ENCODE data around the gene EIF1. TPM values are rescaled to one million over a fixed set of nuclear protein-coding genes. Genes with fewer than 3 reads are reported as not detected.

EIF1 gene
- polyA plus RNA-seq, 1 donor from 2014 or later = 257 TPM

- Histone ChIP-seq H3K4me2 (ENCODE audit: low read length) (no peak overlapping the region), H2AFZ (ENCODE audit: low read depth, low read length) (peak overlapping the region; percentile 14), H3K27me3 (ENCODE audit: insufficient read depth, low read depth, low read length) (no peaks in the 10 kb centered on the region), H3F3A (ENCODE audit: insufficient read depth, low read length, poor library complexity, severe bottlenecking) (peaks cover 5% of the 10 kb centered on the region), H3K4me3 (ENCODE audit: low read length) (no peak overlapping the region), H3K36me3 (ENCODE audit: insufficient read depth, low read length) (no peaks in the 10 kb centered on the region), H3K27ac (ENCODE audit: low read length) (peak overlapping the region; percentile 24), H3K79me2 (replicated peaks; ENCODE audit: insufficient read depth, low read length) (no peaks in the 10 kb centered on the region), H3K9me3 (ENCODE audit: low read length) (no peaks in the 10 kb centered on the region), H3K9ac (ENCODE audit: low read length) (peak overlapping the region; percentile 36), H3K9me2 (ENCODE audit: insufficient read depth, low read length) (no peaks in the 10 kb centered on the region), H4K20me1 (ENCODE audit: insufficient read depth) (no peaks in the 10 kb centered on the region)
- TF ChIP-seq EZH2 (IDR thresholded peaks at IDR 0.05; ENCODE audit: borderline replicate concordance, insufficient read depth, low read length, poor library complexity, severe bottlenecking) = no peak
- TF ChIP-seq RAD21 (conservative IDR thresholded peaks at IDR 0.05) = no peak
- no peak for TF ChIP-seq REST (IDR thresholded peaks at IDR 0.05; ENCODE audit: borderline replicate concordance)
- TF ChIP-seq SMC3 (conservative IDR thresholded peaks at IDR 0.05; ENCODE audit: poor library complexity) = no peak
- no peak for TF ChIP-seq POLR2AphosphoS5 (IDR thresholded peaks at IDR 0.05)
- no peak for TF ChIP-seq EP300 (conservative IDR thresholded peaks at IDR 0.05; ENCODE audit: poor library complexity, severe bottlenecking)
- no peak for TF ChIP-seq CTCF (IDR thresholded peaks at IDR 0.05; ENCODE audit: poor library complexity, severe bottlenecking)
- TF ChIP-seq TAF1 (IDR thresholded peaks at IDR 0.05; ENCODE audit: low read depth) = no peak
- no peak for TF ChIP-seq MXI1 (conservative IDR thresholded peaks at IDR 0.05; ENCODE audit: poor library complexity, severe bottlenecking)
Observed at GRCh38 chr17:41680426-41681040, 8.2 kb upstream of the EIF1 start.

- Histone ChIP-seq H3K9ac (ENCODE audit: low read length) (no peak overlapping the region), H3K27ac (ENCODE audit: low read length) (peak overlapping the region; percentile 100), H3K27me3 (ENCODE audit: insufficient read depth, low read depth, low read length) (no peaks in the 10 kb centered on the region), H3K4me3 (ENCODE audit: low read length) (no peak overlapping the region), H3F3A (ENCODE audit: insufficient read depth, low read length, poor library complexity, severe bottlenecking) (peaks cover 5% of the 10 kb centered on the region), H4K20me1 (ENCODE audit: insufficient read depth) (no peaks in the 10 kb centered on the region), H3K36me3 (ENCODE audit: insufficient read depth, low read length) (no peaks in the 10 kb centered on the region), H2AFZ (ENCODE audit: low read depth, low read length) (no peak overlapping the region), H3K9me2 (ENCODE audit: insufficient read depth, low read length) (no peaks in the 10 kb centered on the region), H3K9me3 (ENCODE audit: low read length) (no peaks in the 10 kb centered on the region), H3K4me2 (ENCODE audit: low read length) (no peak overlapping the region), H3K79me2 (replicated peaks; ENCODE audit: insufficient read depth, low read length) (no peaks in the 10 kb centered on the region)
- TF ChIP-seq REST (IDR thresholded peaks at IDR 0.05; ENCODE audit: borderline replicate concordance) (no peak), CTCF (IDR thresholded peaks at IDR 0.05; ENCODE audit: poor library complexity, severe bottlenecking) (no peak), SMC3 (conservative IDR thresholded peaks at IDR 0.05; ENCODE audit: poor library complexity) (no peak), POLR2AphosphoS5 (IDR thresholded peaks at IDR 0.05) (no peak), TAF1 (IDR thresholded peaks at IDR 0.05; ENCODE audit: low read depth) (no peak), RAD21 (conservative IDR thresholded peaks at IDR 0.05) (no peak), EZH2 (IDR thresholded peaks at IDR 0.05; ENCODE audit: borderline replicate concordance, insufficient read depth, low read length, poor library complexity, severe bottlenecking) (no peak)
Observed at GRCh38 chr17:41681776-41682175, 6.9 kb upstream of the EIF1 start.
